ENCODE data around the gene POMT2.

The POMT2 gene

GRCh38 chr14:77240336-77240915 lies 80.3 kb downstream of the POMT2 start:
- no peak for DNase-seq (ENCODE audit: low read depth)

- DNase-seq (ENCODE audit: low read depth) = no peak
Measured at GRCh38 chr14:77239412-77239811, 81.3 kb downstream of the POMT2 start.

GRCh38 chr14:77238996-77239395 lies 81.7 kb downstream of the POMT2 start:
- DNase-seq (ENCODE audit: low read depth) = no peak

GRCh38 chr14:77238356-77238755 lies 82.3 kb downstream of the POMT2 start:
- no peak for DNase-seq (ENCODE audit: low read depth)

GRCh38 chr14:77236814-77237213 lies 83.9 kb downstream of the POMT2 start:
- DNase-seq (ENCODE audit: low read depth) = no peak

- DNase-seq (ENCODE audit: low read depth) = no peak
Measured at GRCh38 chr14:77231721-77232120, 89.0 kb downstream of the POMT2 start.

GRCh38 chr14:77230914-77231313 lies 89.8 kb downstream of the POMT2 start:
- DNase-seq (ENCODE audit: low read depth) = no peak

GRCh38 chr14:77228056-77228455 lies 92.6 kb downstream of the POMT2 start:
- no peak for DNase-seq (ENCODE audit: low read depth)

- no peak for DNase-seq (ENCODE audit: low read depth)
Measured at GRCh38 chr14:77225892-77226557, 94.7 kb downstream of the POMT2 start.

- DNase-seq (ENCODE audit: low read depth) = no peak
Measured at GRCh38 chr14:77225254-77225653, 95.4 kb downstream of the POMT2 start.
